WERI-Rb-1 (cell line): ENCODE measurements around the gene THPO.
A peak's percentile ranks its signal among the peaks of the same experiment; 100 is the strongest.

Experiments used
- DNase-seq: peaks from one replicate; pipeline ENCODE4 v3.0.0-alpha.2; 2020
- H3K27ac ChIP-seq: fragments of 250-450 bp; sonication (Bioruptor Pico); 2 replicates; pipeline ENCODE4 v1.5.1; 2020; ENCODE audit warnings: mild to moderate bottlenecking, moderate library complexity
- H3K27me3 ChIP-seq: fragments of 250-450 bp; sonication (Bioruptor Pico); 2 replicates; pipeline ENCODE4 v1.5.1; 2021; ENCODE audit warnings: mild to moderate bottlenecking, low read depth, moderate library complexity; ENCODE audit not compliant: insufficient read depth, severe bottlenecking
- H3K36me3 ChIP-seq: fragments of 250-450 bp; sonication (Bioruptor Pico); 2 replicates; pipeline ENCODE4 v1.5.1; 2020; ENCODE audit warnings: mild to moderate bottlenecking, moderate library complexity
- H3K4me3 ChIP-seq: 2 replicates; pipeline ENCODE4 v1.5.1; 2011; ENCODE audit warnings: low read depth, mild to moderate bottlenecking, control low read depth, low read length
- H3K9me3 ChIP-seq: fragments of 250-450 bp; sonication (Bioruptor Pico); 2 replicates; pipeline ENCODE4 v1.5.1; 2021; ENCODE audit warnings: mild to moderate bottlenecking, moderate library complexity; ENCODE audit not compliant: severe bottlenecking
- CTCF ChIP-seq: IDR thresholded peaks from 2 replicates; pipeline ENCODE4 v1.5.1; 2011; ENCODE audit warnings: low read depth, mild to moderate bottlenecking, control low read depth, inconsistent platforms, low read length

THPO gene

GRCh38 chr3:184355261-184356040, 22.6 kb downstream of the THPO start:
- no peak for DNase-seq
- Histone ChIP-seq H3K4me3 (no peak overlapping the region), H3K27ac (no peak overlapping the region), H3K9me3 (no peaks in the 10 kb centered on the region), H3K36me3 (peaks cover 62% of the 10 kb centered on the region), H3K27me3 (no peaks in the 10 kb centered on the region)
- TF ChIP-seq CTCF, result no peak

- no peak overlapping the region for H3K27ac ChIP-seq
- DNase-seq, result no peak
- H3K27me3 ChIP-seq, result no peaks in the 10 kb centered on the region
- no peaks in the 10 kb centered on the region for H3K9me3 ChIP-seq
- H3K4me3 ChIP-seq, result no peak overlapping the region
- no peak for TF ChIP-seq CTCF
- H3K36me3 ChIP-seq, result peaks cover 63% of the 10 kb centered on the region
Observed at GRCh38 chr3:184354754-184355153, 23.3 kb downstream of the THPO start.

- Histone ChIP-seq H3K9me3 (no peaks in the 10 kb centered on the region), H3K36me3 (peaks cover 63% of the 10 kb centered on the region), H3K27ac (no peak overlapping the region), H3K4me3 (no peak overlapping the region), H3K27me3 (no peaks in the 10 kb centered on the region)
- TF ChIP-seq CTCF, result peak; percentile 86
- DNase-seq, result peak; percentile 78
Observed at GRCh38 chr3:184354121-184354728, 23.8 kb downstream of the THPO start.

- Histone ChIP-seq H3K36me3 (peaks cover 60% of the 10 kb centered on the region), H3K9me3 (no peaks in the 10 kb centered on the region), H3K4me3 (no peak overlapping the region), H3K27me3 (no peaks in the 10 kb centered on the region), H3K27ac (no peak overlapping the region)
- no peak for DNase-seq
- no peak for TF ChIP-seq CTCF
Observed at GRCh38 chr3:184353546-184353941, 24.5 kb downstream of the THPO start.

- Histone ChIP-seq H3K27me3 (no peaks in the 10 kb centered on the region), H3K27ac (no peak overlapping the region), H3K9me3 (no peaks in the 10 kb centered on the region), H3K36me3 (peaks cover 55% of the 10 kb centered on the region), H3K4me3 (no peak overlapping the region)
- no peak for TF ChIP-seq CTCF
- no peak for DNase-seq
Observed at GRCh38 chr3:184352897-184353545, 25.0 kb downstream of the THPO start.
